SK-N-SH (cell line): ENCODE measurements around the gene AGK. TPM values are rescaled to one million over a fixed set of nuclear protein-coding genes. Genes with fewer than 3 reads are reported as not detected.

ENCODE experiments used
- CTCF ChIA-PET: fragments of 300-600, 350-600 bp; formaldehyde crosslinking; extraction: SDS; loops from one replicate; lab custom pipeline; 2021; lab: Yijun Ruan, JAX
- POLR2A ChIA-PET: fragments of 350-600 bp; sonication (Branson Sonifier 250); formaldehyde crosslinking; extraction: SDS; loops from one replicate; lab custom pipeline; 2020; ENCODE audit warnings: antibody characterized with exemption, inconsistent platforms; lab: Yijun Ruan, JAX
- DNase-seq: peaks from one replicate; pipeline ENCODE4 v3.0.0; 2012
- H2AFZ ChIP-seq: fragments of 200-600 bp; sonication (generic); 2 replicates; pipeline ENCODE4 v1.8.1; 2016; ENCODE audit warnings: antibody characterized with exemption, mild to moderate bottlenecking, low read depth
- H3F3A ChIP-seq: fragments of 200-600 bp; sonication (generic); replicated peaks from 2 replicates; pipeline ENCODE3; 2016; ENCODE audit warnings: antibody characterized with exemption, mild to moderate bottlenecking; ENCODE audit not compliant: insufficient read depth
- H3K27ac ChIP-seq, 2 experiments: fragments of 200-500 bp in 1 of 2; fragments of 200-600 bp in 1 of 2; sonication (Bioruptor generic) in 1 of 2; sonication (generic), shearing (Covaris generic) in 1 of 2; 2 replicates each; pipeline versions ENCODE4 v1.5.1 to v1.6.1; 2014 to 2016; ENCODE audit warnings: low read depth in 2 of 2, inconsistent platforms in 1 of 2, low read length in 1 of 2, mild to moderate bottlenecking in 1 of 2, mixed read lengths in 1 of 2
- H3K27me3 ChIP-seq: fragments of 200-600 bp; sonication (generic), shearing (Covaris generic); 2 replicates; pipeline ENCODE4 v1.6.1; 2016; ENCODE audit warnings: mixed run types; ENCODE audit not compliant: insufficient read depth
- H3K36me3 ChIP-seq, 2 experiments: fragments of 200-500 bp in 1 of 2; fragments of 200-600 bp in 1 of 2; sonication (Bioruptor generic) in 1 of 2; sonication (generic) in 1 of 2; replicated peaks in 1 of 2; 2 replicates each; pipeline versions ENCODE3 to v1.5.1; 2014 to 2016; ENCODE audit warnings: low read length in 1 of 2, mild to moderate bottlenecking in 1 of 2; ENCODE audit not compliant: insufficient read depth in 2 of 2, control insufficient read depth in 1 of 2
- H3K4me1 ChIP-seq, 2 experiments: fragments of 200-500 bp in 1 of 2; fragments of 200-600 bp in 1 of 2; sonication (Bioruptor generic) in 1 of 2; sonication (generic), shearing (Covaris generic) in 1 of 2; 2 replicates each; pipeline versions ENCODE4 v1.5.1 to v1.6.1; 2014 to 2016; ENCODE audit warnings: low read depth in 1 of 2, low read length in 1 of 2, mixed run types in 1 of 2; ENCODE audit not compliant: insufficient read depth in 2 of 2, control insufficient read depth in 1 of 2
- H3K4me2 ChIP-seq: fragments of 200-600 bp; sonication (generic), shearing (Covaris generic); 2 replicates; pipeline ENCODE4 v1.6.1; 2017; ENCODE audit warnings: mixed run types
- H3K4me3 ChIP-seq, 2 experiments: fragments of 200-500 bp in 1 of 2; fragments of 200-600 bp in 1 of 2; sonication (Bioruptor generic) in 1 of 2; sonication (generic), shearing (Covaris generic) in 1 of 2; 2 replicates each; pipeline versions ENCODE4 v1.5.1 to v1.8.1; 2014 to 2016; ENCODE audit warnings: low read depth in 2 of 2, inconsistent platforms in 1 of 2, low read length in 1 of 2, mild to moderate bottlenecking in 1 of 2, mixed read lengths in 1 of 2, moderate library complexity in 1 of 2
- H3K79me2 ChIP-seq: fragments of 200-600 bp; sonication (generic); 2 replicates; pipeline ENCODE4 v1.8.1; 2017; ENCODE audit warnings: mild to moderate bottlenecking; ENCODE audit not compliant: insufficient read depth
- H3K9ac ChIP-seq: fragments of 200-600 bp; sonication (generic); 2 replicates; pipeline ENCODE4 v1.6.1; 2017; ENCODE audit warnings: mixed run types
- H3K9me2 ChIP-seq: fragments of 200-600 bp; sonication (generic); 2 replicates; pipeline ENCODE4 v1.6.1; 2017; ENCODE audit warnings: mixed run types
- H3K9me3 ChIP-seq: fragments of 200-600 bp; sonication (generic); 2 replicates; pipeline ENCODE4 v1.6.1; 2017; ENCODE audit warnings: mixed run types, mild to moderate bottlenecking, moderate library complexity
- H4K20me1 ChIP-seq: fragments of 200-600 bp; sonication (generic); 2 replicates; pipeline ENCODE4 v1.6.1; 2017; ENCODE audit warnings: mild to moderate bottlenecking, mixed run types; ENCODE audit not compliant: insufficient read depth
- CTCF ChIP-seq: fragments of 200-600 bp; sonication (generic); IDR thresholded peaks from 2 replicates; pipeline ENCODE4 v1.6.1; 2017; ENCODE audit warnings: antibody characterized with exemption, mild to moderate bottlenecking, moderate library complexity
- ELF1 ChIP-seq: IDR thresholded peaks from 2 replicates; pipeline ENCODE4 v1.4.0; 2012
- EP300 ChIP-seq, 2 experiments: IDR thresholded peaks; 2 replicates each; pipeline versions ENCODE4 v1.4.0 to v1.6.1; 2012; ENCODE audit warnings: borderline replicate concordance in 1 of 2, low read depth in 1 of 2, low read length in 1 of 2
- EZH2phosphoT487 ChIP-seq: fragments of 200-600 bp; sonication (generic); IDR thresholded peaks from 2 replicates; pipeline ENCODE4 v1.6.1; 2017; ENCODE audit warnings: low read depth, mixed run types, mild to moderate bottlenecking, antibody characterized with exemption, moderate library complexity, borderline replicate concordance
- FOXJ3 ChIP-seq: sonication (generic); formaldehyde crosslinking; IDR thresholded peaks from 2 replicates; pipeline ENCODE4 v1.5.1; 2020; ENCODE audit warnings: mild to moderate bottlenecking, missing genetic modification reagents
- FOXM1 ChIP-seq: IDR thresholded peaks from 2 replicates; pipeline ENCODE4 v1.4.0; 2012; ENCODE audit warnings: low read depth, mild to moderate bottlenecking
- IRF3 ChIP-seq: fragments of 150-350 bp; IDR thresholded peaks from 2 replicates; pipeline ENCODE4 v1.6.1; 2016; ENCODE audit warnings: mild to moderate bottlenecking, low read depth, low read length
- JUND ChIP-seq: IDR thresholded peaks from 2 replicates; pipeline ENCODE4 v1.4.0; 2012
- MAX ChIP-seq: IDR thresholded peaks from 2 replicates; pipeline ENCODE4 v1.4.0; 2012; ENCODE audit warnings: low read depth
- MEF2A ChIP-seq: IDR thresholded peaks from 2 replicates; pipeline ENCODE4 v1.4.0; 2012; ENCODE audit warnings: low read depth, borderline replicate concordance
- NRF1 ChIP-seq: IDR thresholded peaks from 2 replicates; pipeline ENCODE4 v1.6.1; 2012; ENCODE audit warnings: low read depth, mild to moderate bottlenecking, low read length
- POLR2AphosphoS5 ChIP-seq: IDR thresholded peaks from 2 replicates; pipeline ENCODE4 v1.6.1; 2012; ENCODE audit warnings: low read depth, low read length
- RAD21 ChIP-seq: IDR thresholded peaks from 2 replicates; pipeline ENCODE4 v1.6.1; 2012; ENCODE audit warnings: mild to moderate bottlenecking, low read length
- RCOR1 ChIP-seq: fragments of 150-350 bp; IDR thresholded peaks from 2 replicates; pipeline ENCODE4 v1.6.1; 2017; ENCODE audit warnings: antibody characterized with exemption, low read length
- REST ChIP-seq: IDR thresholded peaks from 2 replicates; pipeline ENCODE4 v1.6.1; 2012; ENCODE audit warnings: mild to moderate bottlenecking, low read depth, low read length, moderate library complexity
- TCF12 ChIP-seq: IDR thresholded peaks from 2 replicates; pipeline ENCODE4 v1.4.0; 2012
- TEAD4 ChIP-seq: IDR thresholded peaks from 2 replicates; pipeline ENCODE4 v1.4.0; 2012; ENCODE audit warnings: mild to moderate bottlenecking, borderline replicate concordance; ENCODE audit not compliant: insufficient read depth
- USF2 ChIP-seq: fragments of 150-350 bp; IDR thresholded peaks from 2 replicates; pipeline ENCODE4 v1.6.1; 2017; ENCODE audit warnings: antibody characterized with exemption, low read length, low read depth, borderline replicate concordance
- YY1 ChIP-seq: IDR thresholded peaks from 2 replicates; pipeline ENCODE4 v1.4.0; 2012; ENCODE audit warnings: low read depth, mild to moderate bottlenecking
- WGBS: methylation state at CpG from one replicate; pipeline ENCODE4 v1.1.6; 2017; ENCODE audit warnings: low lambda C conversion rate; 5-methylcytosine and 5-hydroxymethylcytosine counted together
- polyA plus RNA-seq, 3 experiments: library from polyadenylated mRNA; depleted of rRNA; stranded (reverse); fragments of >200 nt; gene quantifications; 2 replicates each; pipeline ENCODE4 v1.2.3, GENCODE V29; 2012

AGK gene
- polyA plus RNA-seq, 1 of the 3 experiments (the other 2 are of a cell fraction): 45.7 TPM

- TF ChIP-seq CTCF (no peak), USF2 (no peak), REST (no peak), FOXM1 (no peak), FOXJ3 (CRISPR knock-in tag) (no peak), ELF1 (no peak), TCF12 (no peak), POLR2AphosphoS5 (no peak), JUND (no peak)
- TF ChIP-seq, all 33 proteins: peak for 0
Observed at GRCh38 chr7:141663081-141663849, 112.1 kb downstream of the AGK start (continued).

- H3F3A ChIP-seq: no peaks in the 10 kb centered on the region
- H3K27ac ChIP-seq: no peak overlapping the region
- H3K4me2 ChIP-seq: no peak overlapping the region
- DNase-seq: no peak
- no peaks in the 10 kb centered on the region for H3K79me2 ChIP-seq
- no peaks in the 10 kb centered on the region for H4K20me1 ChIP-seq
- H2AFZ ChIP-seq: no peak overlapping the region
- H3K36me3 ChIP-seq: peaks cover 27 to 59% of the 10 kb centered on the region in 2 experiments
- H3K4me3 ChIP-seq: no peak overlapping the region
- H3K27me3 ChIP-seq: no peaks in the 10 kb centered on the region
- no peak overlapping the region for H3K9ac ChIP-seq
- ChIA-PET POLR2A (no interaction called here), CTCF (interaction anchor here (0.8 to 7.9 kb wide), 4 partner anchors 10 to 73 kb away, joined by 3 to 39 read pairs (median 20); no protein-coding TSS in a partner anchor)
- no peaks in the 10 kb centered on the region for H3K4me1 ChIP-seq
- 91% methylated on average over 6 of the region's 6 CpGs for WGBS
- no peaks in the 10 kb centered on the region for H3K9me3 ChIP-seq
- H3K9me2 ChIP-seq: no peaks in the 10 kb centered on the region
- TF ChIP-seq NRF1 (no peak), MAX (no peak), EZH2phosphoT487 (no peak), TCF12 (no peak), FOXJ3 (CRISPR knock-in tag) (no peak), YY1 (no peak), RAD21 (no peak), TEAD4 (no peak), RCOR1 (no peak), EP300 (IDR thresholded peaks at IDR 0.05; ENCODE audit: borderline replicate concordance in 1 of 2, low read depth in 1 of 2, low read length in 1 of 2) (no peak), IRF3 (no peak), MEF2A (no peak), POLR2AphosphoS5 (no peak), REST (no peak)
Observed at GRCh38 chr7:141664450-141664849, 113.2 kb downstream of the AGK start.
